Testis (tissue), 3 donors: ENCODE results near the gene LMX1A. TPM values are rescaled to one million over a fixed set of nuclear protein-coding genes. Genes with fewer than 3 reads are reported as not detected.

ENCODE experiments used
- DNase-seq: peaks from one replicate; pipeline ENCODE4 v3.0.0-alpha.2; 2019
- H3K27ac ChIP-seq, 2 donors: fragments of 200-600 bp; sonication (generic); one replicate each; pipeline ENCODE4 v1.5.1; 2019
- H3K27me3 ChIP-seq: fragments of 200-600 bp; sonication (generic); one replicate; pipeline ENCODE4 v1.5.1; 2019
- H3K36me3 ChIP-seq: fragments of 200-600 bp; sonication (generic); one replicate; pipeline ENCODE4 v1.5.1; 2017; ENCODE audit warnings: low read depth; ENCODE audit errors: missing control alignments
- H3K4me1 ChIP-seq: fragments of 200-600 bp; sonication (generic); one replicate; pipeline ENCODE4 v1.5.1; 2019
- H3K4me3 ChIP-seq, 2 donors: fragments of 200-600 bp; sonication (generic); one replicate each; pipeline ENCODE4 v1.5.1; 2017 to 2019
- H3K9me3 ChIP-seq: fragments of 200-600 bp; sonication (generic); one replicate; pipeline ENCODE4 v1.5.1; 2017
- CTCF ChIP-seq, 3 experiments: fragments of 450-650 bp in 2 of 3; fragments of 200-600 bp in 1 of 3; sonication (generic) in 1 of 3; IDR thresholded peaks; one replicate each; pipeline ENCODE4 v1.5.1; 2016 to 2019; ENCODE audit warnings: antibody characterized with exemption in 3 of 3, mild to moderate bottlenecking in 2 of 3, moderate library complexity in 1 of 3
- POLR2A ChIP-seq: fragments of 450-650 bp; IDR thresholded peaks from one replicate; pipeline ENCODE4 v1.6.1; 2017; ENCODE audit warnings: antibody characterized with exemption, mild to moderate bottlenecking, moderate library complexity
- WGBS, 2 donors: methylation state at CpG; one replicate each; pipeline ENCODE4 v1.1.5; 2018; 5-methylcytosine and 5-hydroxymethylcytosine counted together
- intact Hi-C: fragments of 100-400 bp; cut with DNase I; formaldehyde crosslinking; loops from one replicate; pipeline ENCODE4 v1.15.1; 2023; ENCODE audit warnings: low total_unique reads
- polyA plus RNA-seq: library from polyadenylated mRNA; stranded (reverse); fragments of 350-450 nt; fragmentation: Illumina TruSeq; extraction: RNeasy Lipid Tissue Mini Kit (QIAGEN cat#74804); gene quantifications from one replicate; pipeline ENCODE4 v1.2.3, GENCODE V29; 2014; ENCODE audit warnings: low read depth, low replicate concordance; ENCODE audit not compliant: insufficient read depth
- total RNA-seq, 2 donors: library from RNA; depleted of rRNA; stranded (reverse); fragments of >200 nt; gene quantifications; one replicate each; pipeline ENCODE4 v1.2.3, GENCODE V29; 2016

Gene LMX1A
- total and polyA plus RNA-seq, 3 donors from 2014 or later: 0.62 to 2.6 (median 0.94) TPM

- Histone ChIP-seq H3K9me3 (no peaks in the 10 kb centered on the region), H3K27me3 (no peaks in the 10 kb centered on the region), H3K4me3 (no peak overlapping the region), H3K4me1 (no peaks in the 10 kb centered on the region), H3K36me3 (no peaks in the 10 kb centered on the region), H3K27ac (no peak overlapping the region)
- intact Hi-C loops: no loop called here
- DNase-seq: no peak
- TF ChIP-seq CTCF (IDR thresholded peaks at IDR 0.05) (no peak), POLR2A (no peak)
- WGBS, 2 donors: 66 to 69% methylated on average over 2 of the region's 2 CpGs
These were observed 128.3 kb downstream of the LMX1A start for GRCh38 chr1:165228111-165228655.

GRCh38 chr1:165226326-165226725 is 130.2 kb downstream of the LMX1A start:
- Histone ChIP-seq H3K4me1 (no peaks in the 10 kb centered on the region), H3K27me3 (no peaks in the 10 kb centered on the region), H3K27ac (no peak overlapping the region), H3K36me3 (no peaks in the 10 kb centered on the region), H3K9me3 (no peaks in the 10 kb centered on the region), H3K4me3 (no peak overlapping the region)
- no peak for TF ChIP-seq CTCF (IDR thresholded peaks at IDR 0.05)
- no peak for TF ChIP-seq POLR2A
- intact Hi-C loops: no loop called here
- no peak for DNase-seq
- 86 to 89% methylated on average over 2 of the region's 2 CpGs for WGBS, 2 donors

GRCh38 chr1:165225650-165226049 is 130.9 kb downstream of the LMX1A start:
- Histone ChIP-seq H3K27me3 (no peaks in the 10 kb centered on the region), H3K27ac (no peak overlapping the region), H3K9me3 (no peaks in the 10 kb centered on the region), H3K4me1 (no peaks in the 10 kb centered on the region), H3K36me3 (no peaks in the 10 kb centered on the region), H3K4me3 (no peak overlapping the region)
- DNase-seq: no peak
- intact Hi-C loops: no loop called here
- no peak for TF ChIP-seq POLR2A
- no peak for TF ChIP-seq CTCF (IDR thresholded peaks at IDR 0.05)
- WGBS, 2 donors: 86 to 96% methylated on average over 1 of the region's 1 CpG

GRCh38 chr1:165225062-165225461 is 131.5 kb downstream of the LMX1A start:
- Histone ChIP-seq H3K9me3 (no peaks in the 10 kb centered on the region), H3K27ac (no peak overlapping the region), H3K4me1 (no peaks in the 10 kb centered on the region), H3K27me3 (no peaks in the 10 kb centered on the region), H3K4me3 (no peak overlapping the region), H3K36me3 (no peaks in the 10 kb centered on the region)
- 94 to 95% methylated on average over 3 of the region's 3 CpGs for WGBS, 2 donors
- no peak for DNase-seq
- TF ChIP-seq POLR2A (no peak), CTCF (IDR thresholded peaks at IDR 0.05) (no peak)
- intact Hi-C loops: no loop called here

- H3K27me3 ChIP-seq: no peaks in the 10 kb centered on the region
- no peak overlapping the region for H3K27ac ChIP-seq
- no peaks in the 10 kb centered on the region for H3K36me3 ChIP-seq
- no peaks in the 10 kb centered on the region for H3K9me3 ChIP-seq
- no peak for DNase-seq
- no peaks in the 10 kb centered on the region for H3K4me1 ChIP-seq
- WGBS, 2 donors: 93 to 98% methylated on average over 2 of the region's 2 CpGs
- intact Hi-C loops: no loop called here
- no peak overlapping the region for H3K4me3 ChIP-seq
- TF ChIP-seq POLR2A (no peak), CTCF (IDR thresholded peaks at IDR 0.05) (no peak)
These were observed 132.0 kb downstream of the LMX1A start for GRCh38 chr1:165224504-165224903.
